ENCODE results near the gene ADCY9. TPM values are rescaled to one million over a fixed set of nuclear protein-coding genes. Genes with fewer than 3 reads are reported as not detected.
"Not testable (repeated sequence)": the region's sequence is repeated elsewhere in the genome, so short reads cannot be mapped to it uniquely, and the experiment has no call there.

The ADCY9 gene
- total and polyA plus RNA-seq, 4 donors: 12.7 to 37.6 (median 17.6) TPM

- H3K4me1 ChIP-seq (ENCODE audit: control insufficient read depth in 5 of 5, insufficient read depth in 5 of 5, low read length in 5 of 5): peaks cover 0 to 3% (median 0%) of the 10 kb centered on the region in 5 donors
- H3K4me3 ChIP-seq: no peak overlapping the region
- 57 to 75% methylated on average over 6 of the region's 6 CpGs for WGBS, 2 donors
- DNase-seq (no peak), ATAC-seq (ENCODE audit: insufficient read depth, low FRiP score) (no peak)
- no peak for TF ChIP-seq CTCF (IDR thresholded peaks at IDR 0.05; ENCODE audit: control extremely low read depth, extremely low read depth)
- no peaks in the 10 kb centered on the region for H3K36me3 ChIP-seq (ENCODE audit: control insufficient read depth in 4 of 4, insufficient read depth in 4 of 4, low read length in 4 of 4)
- H3K9ac ChIP-seq (ENCODE audit: insufficient read depth in 1 of 2, low read length in 2 of 2): no peak overlapping the region
- no peaks in the 10 kb centered on the region for H3K27me3 ChIP-seq (ENCODE audit: control insufficient read depth in 3 of 3, insufficient read depth in 3 of 3, low read length in 2 of 3)
- no peaks in the 10 kb centered on the region for H3K9me3 ChIP-seq (ENCODE audit: control insufficient read depth in 4 of 4, insufficient read depth in 3 of 4, low read length in 3 of 4)
- H3K27ac ChIP-seq (ENCODE audit: low read depth in 1 of 2, low read length in 1 of 2): no peak overlapping the region
Observed at GRCh38 chr16:4077174-4077649, 39.0 kb downstream of the ADCY9 start.

GRCh38 chr16:4075534-4075933, 40.7 kb downstream of the ADCY9 start:
- TF ChIP-seq CTCF (IDR thresholded peaks at IDR 0.05; ENCODE audit: control extremely low read depth, extremely low read depth): no peak
- H3K27me3 ChIP-seq (ENCODE audit: control insufficient read depth in 3 of 3, insufficient read depth in 3 of 3, low read length in 2 of 3): no peaks in the 10 kb centered on the region
- no peak overlapping the region for H3K9ac ChIP-seq (ENCODE audit: insufficient read depth in 1 of 2, low read length in 2 of 2)
- H3K36me3 ChIP-seq (ENCODE audit: control insufficient read depth in 4 of 4, insufficient read depth in 4 of 4, low read length in 4 of 4): no peaks in the 10 kb centered on the region
- H3K27ac ChIP-seq (ENCODE audit: low read depth in 1 of 2, low read length in 1 of 2): no peak overlapping the region
- ATAC-seq (ENCODE audit: insufficient read depth, low FRiP score) (no peak), DNase-seq (no peak)
- peaks cover 0 to 3% (median 0%) of the 10 kb centered on the region in 5 donors for H3K4me1 ChIP-seq (ENCODE audit: control insufficient read depth in 5 of 5, insufficient read depth in 5 of 5, low read length in 5 of 5)
- no peak overlapping the region for H3K4me3 ChIP-seq
- 96 to 97% methylated on average over 7 of the region's 7 CpGs for WGBS, 2 donors
- no peaks in the 10 kb centered on the region for H3K9me3 ChIP-seq (ENCODE audit: control insufficient read depth in 4 of 4, insufficient read depth in 3 of 4, low read length in 3 of 4)

- WGBS, 2 donors: 79 to 95% methylated on average over 9 of the region's 9 CpGs
- H3K27me3 ChIP-seq (ENCODE audit: control insufficient read depth in 3 of 3, insufficient read depth in 3 of 3, low read length in 2 of 3); H3K36me3 ChIP-seq (ENCODE audit: control insufficient read depth in 4 of 4, insufficient read depth in 4 of 4, low read length in 4 of 4); H3K9ac ChIP-seq (ENCODE audit: insufficient read depth in 1 of 2, low read length in 2 of 2); H3K4me1 ChIP-seq (ENCODE audit: control insufficient read depth in 5 of 5, insufficient read depth in 5 of 5, low read length in 5 of 5); H3K9me3 ChIP-seq (ENCODE audit: control insufficient read depth in 4 of 4, insufficient read depth in 3 of 4, low read length in 3 of 4); ATAC-seq (ENCODE audit: insufficient read depth, low FRiP score); H3K4me3 ChIP-seq; H3K27ac ChIP-seq (ENCODE audit: low read depth in 1 of 2, low read length in 1 of 2); DNase-seq: not testable (repeated sequence)
Observed at GRCh38 chr16:4073150-4073549, 43.1 kb downstream of the ADCY9 start.

- Histone ChIP-seq H3K36me3 (ENCODE audit: control insufficient read depth in 4 of 4, insufficient read depth in 4 of 4, low read length in 4 of 4) (no peaks in the 10 kb centered on the region), H3K27me3 (ENCODE audit: control insufficient read depth in 3 of 3, insufficient read depth in 3 of 3, low read length in 2 of 3) (no peaks in the 10 kb centered on the region), H3K4me3 (no peak overlapping the region), H3K27ac (ENCODE audit: low read depth in 1 of 2, low read length in 1 of 2) (no peak overlapping the region), H3K9ac (ENCODE audit: insufficient read depth in 1 of 2, low read length in 2 of 2) (no peak overlapping the region), H3K9me3 (ENCODE audit: control insufficient read depth in 4 of 4, insufficient read depth in 3 of 4, low read length in 3 of 4) (no peaks in the 10 kb centered on the region), H3K4me1 (ENCODE audit: control insufficient read depth in 5 of 5, insufficient read depth in 5 of 5, low read length in 5 of 5) (peaks cover 0 to 1% (median 0%) of the 10 kb centered on the region in 5 donors)
- no peak for ATAC-seq (ENCODE audit: insufficient read depth, low FRiP score)
- DNase-seq: no peak
- no peak for TF ChIP-seq CTCF (IDR thresholded peaks at IDR 0.05; ENCODE audit: control extremely low read depth, extremely low read depth)
- WGBS, 2 donors: 89 to 92% methylated on average over 22 of the region's 22 CpGs
Observed at GRCh38 chr16:4071686-4072561, 44.3 kb downstream of the ADCY9 start.
